ENCODE data around the gene ADAM33.

ADAM33 gene

DNA sequence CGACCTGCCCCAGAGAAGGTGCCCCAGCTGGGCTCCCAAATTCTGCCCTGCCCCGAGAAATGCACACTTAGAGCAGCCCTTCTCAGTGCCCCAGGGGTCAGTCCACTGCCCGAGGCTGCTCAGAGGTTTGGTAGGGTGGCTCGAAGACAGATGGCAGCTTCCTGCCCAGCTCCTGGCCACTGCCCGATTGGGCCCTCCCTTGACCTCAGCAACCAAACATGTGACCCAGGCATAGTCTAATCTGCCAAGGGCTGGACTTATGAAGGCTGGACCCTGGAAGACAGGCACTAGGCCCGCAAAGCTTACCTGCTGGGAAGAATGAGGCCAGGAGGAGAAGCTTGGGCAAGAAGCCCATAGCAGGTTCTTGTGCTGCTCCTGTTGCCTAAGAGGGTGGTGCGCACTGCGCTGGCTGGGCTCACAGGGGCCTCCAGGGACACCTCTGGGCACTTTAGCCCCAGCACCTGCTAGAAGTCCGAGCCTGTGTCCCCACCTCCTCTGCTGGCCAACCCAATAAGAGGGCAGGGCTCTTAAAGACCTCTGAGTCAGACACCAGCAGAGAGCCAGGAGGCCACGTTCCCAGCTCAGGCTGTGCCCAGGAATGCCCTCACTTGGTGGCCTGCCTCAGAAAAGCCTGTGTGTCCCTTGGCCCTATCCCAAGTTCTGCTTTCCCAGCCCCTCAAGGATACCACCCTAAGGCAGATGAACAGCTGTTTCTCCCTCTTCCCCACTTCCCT lies 25.1 kb upstream of the ADAM33 start:
- no peak for DNase-seq (ENCODE audit: low read depth in 2 of 2)

DNA sequence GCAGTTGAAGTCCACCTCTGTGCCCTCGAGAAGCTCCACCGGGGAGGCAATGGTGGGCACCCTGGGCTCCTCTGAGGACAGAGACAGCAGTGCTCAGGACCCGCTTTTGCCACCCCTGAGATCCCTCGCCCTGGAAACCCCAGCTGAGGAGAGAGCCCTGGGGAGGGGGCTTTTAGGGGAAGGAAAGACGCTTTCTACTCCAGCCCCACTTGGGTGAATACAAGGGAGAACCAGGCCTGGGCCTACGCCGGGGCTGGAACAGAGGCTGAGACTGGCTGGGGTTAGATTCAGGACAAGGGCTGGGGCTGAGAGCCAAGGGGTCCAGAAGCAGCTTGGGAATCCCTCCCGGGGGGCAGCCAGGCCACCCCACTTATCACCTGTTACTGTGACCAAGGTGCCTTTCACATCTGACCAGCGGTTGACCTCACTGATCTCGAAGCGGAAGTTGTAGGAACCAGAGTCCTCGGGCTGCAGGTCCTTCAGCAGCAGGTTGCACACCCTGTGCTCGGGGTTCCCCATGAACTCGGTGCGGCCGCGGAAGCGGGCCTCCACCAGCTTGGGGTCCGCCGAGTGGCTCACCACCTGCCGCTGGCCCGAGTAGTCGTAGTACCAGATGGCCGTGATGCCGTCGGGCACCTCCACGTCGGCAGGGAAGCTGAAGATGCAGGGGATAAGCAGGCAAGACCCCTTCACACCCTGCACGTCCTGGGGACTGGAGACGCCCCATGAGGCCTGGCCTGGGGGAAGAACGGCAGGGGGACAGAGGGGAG lies 24.3 kb upstream of the ADAM33 start:
- no peak for DNase-seq (ENCODE audit: low read depth in 2 of 2)

DNA sequence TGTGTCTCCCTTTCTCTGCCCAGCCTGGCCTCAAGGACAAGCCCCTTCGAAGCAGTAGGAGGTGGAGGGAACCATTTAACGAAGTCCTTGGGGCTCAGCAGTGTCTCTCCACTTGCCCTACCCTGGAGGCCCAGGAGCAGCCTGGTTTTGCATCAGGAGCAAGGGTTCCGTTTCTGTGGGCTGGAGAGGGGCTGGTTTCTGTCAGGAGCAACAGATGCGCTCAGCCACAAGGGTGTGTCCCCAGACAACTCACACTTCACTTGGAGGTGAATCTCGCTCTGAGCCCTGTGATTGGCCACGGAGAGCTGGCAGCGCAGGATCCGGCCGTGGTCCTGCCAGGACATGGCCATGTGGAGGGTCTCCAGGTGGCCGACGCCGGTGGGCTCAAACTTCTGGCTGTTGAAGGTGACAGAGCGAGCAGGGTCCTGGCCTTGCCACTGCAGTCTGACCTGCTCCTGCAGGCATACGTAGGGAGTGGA lies 23.7 kb upstream of the ADAM33 start:
- DNase-seq (ENCODE audit: low read depth in 2 of 2) = no peak

GRCh38 chr20:3704087-3704486 lies 22.3 kb upstream of the ADAM33 start:
- DNase-seq (ENCODE audit: low read depth in 2 of 2) = no peak

- no peak for DNase-seq (ENCODE audit: low read depth in 2 of 2)
Measured at GRCh38 chr20:3702611-3703391, 21.0 kb upstream of the ADAM33 start.

DNA sequence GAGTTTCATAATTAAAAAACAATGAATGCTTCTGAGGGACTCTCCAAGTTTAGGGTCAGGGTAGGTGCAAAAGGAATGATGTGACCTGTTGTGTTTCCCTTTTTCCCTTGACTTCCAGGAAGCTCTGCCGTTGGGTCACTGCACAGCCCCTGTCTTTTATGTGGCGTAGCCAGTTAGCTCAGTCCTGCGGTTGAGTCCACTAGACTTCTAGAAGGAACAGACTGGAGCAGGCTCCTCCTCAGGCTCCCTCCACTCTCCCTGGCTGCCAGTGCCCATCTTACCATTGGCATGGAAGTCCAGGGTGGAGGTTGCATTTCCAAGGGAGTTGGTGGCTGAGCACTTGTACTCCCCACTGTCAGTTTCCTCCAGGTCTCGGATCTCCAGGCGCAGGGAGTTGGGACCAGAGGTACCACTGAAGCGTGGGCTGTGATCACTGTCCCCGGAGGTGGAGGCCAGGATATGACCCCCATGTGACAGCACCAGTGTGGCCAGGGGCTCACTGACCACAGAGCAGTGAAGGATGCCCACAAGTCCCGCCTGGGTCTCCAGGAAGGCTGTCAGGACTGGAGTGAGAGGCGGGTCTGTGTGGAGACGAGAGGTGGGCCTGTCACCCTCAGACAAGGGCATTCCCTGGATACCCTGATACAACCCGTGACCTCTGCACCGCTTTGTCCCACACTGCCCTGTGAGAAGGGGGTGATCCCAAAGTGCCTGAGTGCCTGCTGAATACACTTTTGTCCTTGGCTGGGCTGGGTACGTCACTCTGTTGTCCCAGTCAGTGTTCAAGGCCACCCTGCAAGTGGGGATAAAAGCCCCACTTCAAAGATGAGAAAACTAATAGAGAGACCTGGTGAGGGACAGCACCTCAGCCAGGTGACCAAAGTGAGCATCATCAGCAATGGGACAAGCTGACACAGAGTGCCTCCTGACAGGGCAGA lies 19.5 kb upstream of the ADAM33 start:
- DNase-seq (ENCODE audit: low read depth in 2 of 2) = no peak

GRCh38 chr20:3699037-3699436 lies 17.2 kb upstream of the ADAM33 start:
- DNase-seq (ENCODE audit: low read depth in 2 of 2) = no peak

DNA sequence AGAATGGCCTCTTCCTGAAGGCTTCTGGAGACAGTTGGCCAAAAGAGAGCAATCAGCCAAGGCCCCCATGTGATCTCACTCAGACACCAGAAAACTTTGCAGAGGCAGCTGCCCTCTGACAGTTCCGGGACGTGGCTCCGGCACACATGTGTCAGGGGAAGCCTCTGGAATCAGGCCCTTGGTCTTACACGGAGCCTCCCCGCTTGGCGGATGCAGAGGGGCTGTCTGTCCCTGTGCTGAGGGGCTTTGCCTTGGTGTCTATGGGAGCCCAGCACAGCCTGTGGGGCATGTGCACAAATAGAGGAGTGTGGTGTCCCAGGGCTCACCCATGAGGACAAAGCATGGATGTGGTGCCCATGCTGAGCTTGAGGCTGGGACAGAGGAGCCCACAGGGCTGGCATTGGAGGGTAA lies 16.8 kb upstream of the ADAM33 start:
- DNase-seq (ENCODE audit: low read depth in 2 of 2) = no peak

- DNase-seq (ENCODE audit: low read depth in 2 of 2) = no peak
Measured at GRCh38 chr20:3697588-3698305, 15.9 kb upstream of the ADAM33 start.

DNA sequence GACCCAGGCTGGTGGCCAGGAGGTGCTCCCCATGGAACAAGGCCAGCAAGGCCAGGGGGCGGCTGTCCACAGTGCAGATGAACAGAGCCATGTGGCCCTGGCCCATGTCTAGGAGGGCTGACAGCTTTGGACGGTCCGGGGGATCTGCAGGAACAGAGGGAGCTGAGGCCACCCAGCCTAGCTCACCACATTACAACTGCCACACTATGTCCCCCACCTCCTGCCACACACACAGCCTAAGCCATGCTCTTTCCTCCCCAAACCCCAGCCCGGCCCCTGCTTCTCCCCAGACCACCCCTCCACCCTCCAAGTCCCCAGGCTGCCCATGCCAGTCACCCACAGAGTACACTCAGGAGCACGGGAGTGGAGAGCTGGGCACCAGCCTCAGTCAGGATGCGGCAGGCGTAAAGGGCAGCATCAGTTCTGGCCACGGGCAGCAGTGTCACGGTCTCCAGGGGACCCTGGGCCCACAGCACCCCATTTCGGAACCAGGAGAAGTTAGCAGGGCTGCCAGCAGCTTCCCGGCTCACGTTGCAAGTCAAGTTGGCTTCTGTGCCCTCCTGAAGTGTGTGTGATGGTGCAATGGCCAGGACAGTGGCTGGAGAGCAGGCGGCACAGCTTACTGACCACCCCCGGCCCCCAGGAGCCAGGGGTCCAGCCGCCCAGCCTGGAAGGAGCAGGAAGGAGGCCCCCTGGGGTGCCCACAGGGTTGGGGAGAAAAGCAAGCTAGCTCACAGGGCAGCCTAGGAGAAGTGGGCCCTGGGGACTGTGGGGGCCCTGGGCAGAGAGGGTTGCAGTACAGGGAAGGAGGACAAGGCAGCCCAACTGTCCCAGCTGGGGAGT lies 15.2 kb upstream of the ADAM33 start:
- DNase-seq (ENCODE audit: low read depth in 2 of 2) = no peak

DNA sequence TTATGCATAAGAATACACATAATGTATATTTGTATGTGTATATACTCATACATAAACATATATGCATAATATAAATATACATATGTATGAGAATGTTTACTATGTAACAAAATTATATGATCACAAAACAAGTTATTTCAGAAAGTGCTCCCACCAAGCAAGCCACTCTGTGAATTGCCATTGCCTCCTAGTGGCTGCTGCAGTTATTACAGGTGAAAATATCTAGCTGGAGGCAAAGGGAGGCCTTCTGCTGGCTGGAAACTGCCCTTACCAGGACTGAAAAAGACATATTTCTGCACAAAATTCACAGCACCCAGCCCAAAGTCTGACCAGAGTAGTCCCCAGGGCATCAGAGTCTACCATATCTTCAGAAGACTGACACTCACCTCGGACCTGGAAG lies 14.4 kb upstream of the ADAM33 start:
- no peak for DNase-seq (ENCODE audit: low read depth in 2 of 2)

DNA sequence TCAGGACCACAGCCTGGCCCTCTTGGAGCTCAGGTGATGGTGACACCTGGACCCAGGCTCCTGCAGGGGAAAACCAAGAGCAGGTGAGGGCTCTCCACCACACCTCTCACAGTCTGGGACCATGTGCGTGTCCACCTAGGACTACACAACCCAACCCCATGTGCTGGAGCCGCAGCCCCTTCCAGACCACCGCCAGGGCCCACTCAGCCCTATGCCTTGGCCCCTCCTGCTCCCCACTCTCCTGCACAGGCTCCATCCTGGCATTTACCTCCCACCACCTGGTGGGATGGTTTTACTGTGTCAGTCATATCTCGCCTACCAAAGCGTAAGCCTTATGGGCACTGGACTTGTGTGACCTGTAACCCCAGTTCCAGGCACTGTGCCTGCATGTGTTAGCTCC lies 13.1 kb upstream of the ADAM33 start:
- no peak for DNase-seq (ENCODE audit: low read depth in 2 of 2)

DNA sequence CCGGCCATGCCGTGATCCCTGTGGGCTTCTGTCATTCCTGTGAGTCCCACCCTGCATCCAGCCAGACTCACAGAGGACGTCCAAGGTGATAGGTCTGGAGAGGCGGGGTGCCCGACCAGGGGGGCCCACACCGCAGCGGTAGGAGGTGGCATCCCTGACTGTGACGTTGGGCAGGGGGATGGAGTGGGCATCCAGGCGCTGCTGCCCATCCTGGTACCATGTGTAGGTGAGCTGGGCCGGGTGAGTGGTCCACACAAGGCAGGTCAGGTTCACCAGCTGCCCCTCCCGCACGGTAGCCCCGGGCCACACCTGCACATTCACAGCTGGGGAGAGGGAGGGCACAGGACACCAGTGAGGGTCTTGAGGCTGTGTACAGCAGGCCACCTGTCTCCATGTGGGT lies 11.6 kb upstream of the ADAM33 start:
- DNase-seq (ENCODE audit: low read depth in 2 of 2) = no peak

DNA sequence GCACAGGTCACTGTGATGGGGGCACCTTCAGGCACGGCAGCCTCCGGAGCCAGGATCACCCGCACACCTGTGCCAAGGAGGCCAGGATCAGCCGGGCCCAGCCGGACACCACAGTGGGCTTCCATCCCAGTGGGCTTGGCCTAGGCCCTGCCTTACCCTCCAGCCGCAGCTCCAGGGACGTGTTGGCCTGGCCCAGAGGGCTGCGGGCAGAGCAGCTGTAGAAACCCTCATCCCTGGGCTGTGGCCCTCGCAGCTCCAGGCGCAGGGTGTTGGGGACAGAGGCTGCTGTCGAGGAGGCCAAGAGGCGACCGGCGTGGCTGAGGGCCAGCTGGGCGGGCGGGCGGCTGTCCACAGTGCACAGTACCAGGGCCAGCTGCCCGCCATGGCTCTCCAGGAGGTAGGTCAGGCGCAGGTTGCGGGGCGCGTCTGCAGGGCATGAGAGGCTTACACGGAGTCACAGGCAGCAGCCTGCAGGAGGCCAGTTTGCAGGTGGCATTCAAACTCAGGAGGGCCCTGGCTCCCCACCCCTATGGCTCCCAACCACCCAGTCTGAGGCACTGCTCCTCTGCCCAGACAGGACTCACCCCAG lies 11.0 kb upstream of the ADAM33 start:
- DNase-seq (ENCODE audit: low read depth in 2 of 2) = no peak

- no peak for DNase-seq (ENCODE audit: low read depth in 2 of 2)
Measured at GRCh38 chr20:3691897-3692296, 10.1 kb upstream of the ADAM33 start.

GRCh38 chr20:3691306-3691705 lies 9.5 kb upstream of the ADAM33 start:
- DNase-seq (ENCODE audit: low read depth in 2 of 2) = no peak

DNA sequence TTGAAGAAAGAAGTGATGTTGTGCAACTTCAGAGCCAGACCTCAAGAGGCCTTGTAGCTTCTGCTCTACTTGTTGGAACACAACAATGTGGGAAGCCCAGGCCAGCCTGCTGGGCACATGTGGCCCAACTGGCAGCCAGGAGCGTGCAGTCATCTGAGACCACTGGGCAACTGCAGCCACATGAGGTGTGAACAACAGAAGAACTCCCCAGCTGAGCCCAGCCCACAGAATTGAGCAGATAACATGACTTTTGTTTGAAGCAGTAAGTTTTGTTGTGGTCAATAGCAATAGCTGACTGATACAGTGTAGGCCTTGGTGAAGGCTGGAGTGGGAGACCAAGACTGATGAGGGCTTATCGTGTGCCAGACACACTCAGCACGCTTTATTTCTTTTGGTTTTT lies 8.6 kb upstream of the ADAM33 start:
- DNase-seq (ENCODE audit: low read depth in 2 of 2) = no peak

- no peak for DNase-seq (ENCODE audit: low read depth in 2 of 2)
Measured at GRCh38 chr20:3689978-3690377, 8.2 kb upstream of the ADAM33 start.

- no peak for DNase-seq (ENCODE audit: low read depth in 2 of 2)
Measured at GRCh38 chr20:3687655-3688054, 5.8 kb upstream of the ADAM33 start.
